ENCODE results near the gene HDLBP. TPM values are rescaled to one million over a fixed set of nuclear protein-coding genes. Genes with fewer than 3 reads are reported as not detected.

Gene HDLBP
- total RNA-seq, 5 donors from 2014 or later (not counting 1 experiment from before 2014, with no cell fraction given): 130 to 184 (median 148) TPM

- H3K27me3 Mint-ChIP-seq: no peaks in the 10 kb centered on the region
- no peak for ATAC-seq (replicated peaks in 1 of 4)
- 17% methylated on average over 3 of the region's 4 CpGs for WGBS (ENCODE audit: insufficient coverage)
Measured at GRCh38 chr2:241204490-241204889, 111.0 kb downstream of the HDLBP start.

GRCh38 chr2:241204010-241204384 is 111.5 kb downstream of the HDLBP start:
- POLR2A ChIA-PET: no interaction called here
- H3K4me1 Mint-ChIP-seq: no peaks in the 10 kb centered on the region
- WGBS (ENCODE audit: insufficient coverage): 92% methylated on average over 10 of the region's 10 CpGs
- no peak overlapping the region for H3K27ac Mint-ChIP-seq
- no peaks in the 10 kb centered on the region for H3K9me3 ChIP-seq
- H3K27me3 ChIP-seq (replicated peaks in 1 of 2; ENCODE audit: control insufficient read depth in 2 of 2, extremely low read depth in 1 of 2, insufficient read depth in 2 of 2, low read length in 1 of 2): peaks cover 0 to 4% of the 10 kb centered on the region in 2 experiments
- no peak overlapping the region for H3K4me3 ChIP-seq (ENCODE audit: control insufficient read depth in 1 of 2, extremely low read depth in 1 of 2, low read length in 1 of 2)
- H3K27me3 Mint-ChIP-seq: no peaks in the 10 kb centered on the region
- H3K36me3 Mint-ChIP-seq: no peaks in the 10 kb centered on the region
- DNase-seq: no peak
- no peak overlapping the region for H3K27ac ChIP-seq (ENCODE audit: low read length)
- CTCF ChIA-PET: no interaction called here
- no peaks in the 10 kb centered on the region for H3K36me3 ChIP-seq (ENCODE audit: control insufficient read depth in 2 of 2, extremely low read depth in 1 of 2, insufficient read depth in 1 of 2, low read length in 1 of 2)
- H3K9me3 Mint-ChIP-seq: no peaks in the 10 kb centered on the region
- no peak overlapping the region for H3K4me3 Mint-ChIP-seq
- no peak for ATAC-seq (replicated peaks in 1 of 4)
- H3K4me1 ChIP-seq (ENCODE audit: control insufficient read depth in 1 of 2, extremely low read depth in 1 of 2, insufficient read depth in 2 of 2, low read length in 2 of 2): no peaks in the 10 kb centered on the region

More at GRCh38 chr2:241204490-241204889, 111.0 kb downstream of the HDLBP start:
- Histone ChIP-seq H3K27me3 (replicated peaks in 1 of 2; ENCODE audit: control insufficient read depth in 2 of 2, extremely low read depth in 1 of 2, insufficient read depth in 2 of 2, low read length in 1 of 2) (peaks cover 0 to 4% of the 10 kb centered on the region in 2 experiments), H3K4me1 (ENCODE audit: control insufficient read depth in 1 of 2, extremely low read depth in 1 of 2, insufficient read depth in 2 of 2, low read length in 2 of 2) (no peaks in the 10 kb centered on the region), H3K4me3 (ENCODE audit: control insufficient read depth in 1 of 2, extremely low read depth in 1 of 2, low read length in 1 of 2) (no peak overlapping the region), H3K9me3 (no peaks in the 10 kb centered on the region), H3K27ac (ENCODE audit: low read length) (no peak overlapping the region), H3K36me3 (ENCODE audit: control insufficient read depth in 2 of 2, extremely low read depth in 1 of 2, insufficient read depth in 1 of 2, low read length in 1 of 2) (no peaks in the 10 kb centered on the region)
- ChIA-PET CTCF (no interaction called here), POLR2A (no interaction called here)
- no peak for DNase-seq
- no peak overlapping the region for H3K27ac Mint-ChIP-seq
- H3K36me3 Mint-ChIP-seq: no peaks in the 10 kb centered on the region
- H3K9me3 Mint-ChIP-seq: no peaks in the 10 kb centered on the region
- H3K4me1 Mint-ChIP-seq: no peaks in the 10 kb centered on the region
- H3K4me3 Mint-ChIP-seq: no peak overlapping the region

GRCh38 chr2:241203218-241204009 is 112.1 kb downstream of the HDLBP start:
- H3K27me3 Mint-ChIP-seq: no peaks in the 10 kb centered on the region
- no peaks in the 10 kb centered on the region for H3K9me3 ChIP-seq
- 91% methylated on average over 24 of the region's 27 CpGs for WGBS (ENCODE audit: insufficient coverage)

GRCh38 chr2:241202681-241203080 is 112.8 kb downstream of the HDLBP start:
- ATAC-seq (replicated peaks in 1 of 4): no peak
- WGBS (ENCODE audit: insufficient coverage): 88% methylated on average over 5 of the region's 9 CpGs
- Mint-ChIP-seq H3K36me3 (no peaks in the 10 kb centered on the region), H3K9me3 (no peaks in the 10 kb centered on the region), H3K27ac (no peak overlapping the region), H3K4me1 (no peaks in the 10 kb centered on the region), H3K4me3 (no peak overlapping the region), H3K27me3 (no peaks in the 10 kb centered on the region)
- Histone ChIP-seq H3K4me1 (ENCODE audit: control insufficient read depth in 1 of 2, extremely low read depth in 1 of 2, insufficient read depth in 2 of 2, low read length in 2 of 2) (no peaks in the 10 kb centered on the region), H3K4me3 (ENCODE audit: control insufficient read depth in 1 of 2, extremely low read depth in 1 of 2, low read length in 1 of 2) (no peak overlapping the region), H3K9me3 (no peaks in the 10 kb centered on the region), H3K36me3 (ENCODE audit: control insufficient read depth in 2 of 2, extremely low read depth in 1 of 2, insufficient read depth in 1 of 2, low read length in 1 of 2) (no peaks in the 10 kb centered on the region), H3K27ac (ENCODE audit: low read length) (no peak overlapping the region), H3K27me3 (replicated peaks in 1 of 2; ENCODE audit: control insufficient read depth in 2 of 2, extremely low read depth in 1 of 2, insufficient read depth in 2 of 2, low read length in 1 of 2) (peaks cover 0 to 4% of the 10 kb centered on the region in 2 experiments)
- DNase-seq: no peak
- ChIA-PET POLR2A (no interaction called here), CTCF (no interaction called here)

More at GRCh38 chr2:241203218-241204009, 112.1 kb downstream of the HDLBP start:
- ATAC-seq (replicated peaks in 1 of 4) (no peak), DNase-seq (no peak)
- H3K9me3 Mint-ChIP-seq: no peaks in the 10 kb centered on the region
- peaks cover 0 to 4% of the 10 kb centered on the region in 2 experiments for H3K27me3 ChIP-seq (replicated peaks in 1 of 2; ENCODE audit: control insufficient read depth in 2 of 2, extremely low read depth in 1 of 2, insufficient read depth in 2 of 2, low read length in 1 of 2)
- H3K4me3 ChIP-seq (ENCODE audit: control insufficient read depth in 1 of 2, extremely low read depth in 1 of 2, low read length in 1 of 2): no peak overlapping the region
- POLR2A ChIA-PET: no interaction called here
- H3K4me1 Mint-ChIP-seq: no peaks in the 10 kb centered on the region
- CTCF ChIA-PET: no interaction called here
- H3K36me3 Mint-ChIP-seq: no peaks in the 10 kb centered on the region
- H3K27ac ChIP-seq (ENCODE audit: low read length): no peak overlapping the region
- H3K36me3 ChIP-seq (ENCODE audit: control insufficient read depth in 2 of 2, extremely low read depth in 1 of 2, insufficient read depth in 1 of 2, low read length in 1 of 2): no peaks in the 10 kb centered on the region
- H3K4me1 ChIP-seq (ENCODE audit: control insufficient read depth in 1 of 2, extremely low read depth in 1 of 2, insufficient read depth in 2 of 2, low read length in 2 of 2): no peaks in the 10 kb centered on the region
- H3K4me3 Mint-ChIP-seq: no peak overlapping the region
- H3K27ac Mint-ChIP-seq: no peak overlapping the region

- no peak overlapping the region for H3K4me3 Mint-ChIP-seq
- WGBS (ENCODE audit: insufficient coverage): 92% methylated on average over 15 of the region's 15 CpGs
Measured at GRCh38 chr2:241202268-241202585, 113.2 kb downstream of the HDLBP start.

GRCh38 chr2:241201445-241202267 is 113.8 kb downstream of the HDLBP start:
- Histone ChIP-seq H3K4me1 (ENCODE audit: control insufficient read depth in 1 of 2, extremely low read depth in 1 of 2, insufficient read depth in 2 of 2, low read length in 2 of 2) (no peaks in the 10 kb centered on the region), H3K4me3 (ENCODE audit: control insufficient read depth in 1 of 2, extremely low read depth in 1 of 2, low read length in 1 of 2) (no peak overlapping the region), H3K27me3 (replicated peaks in 1 of 2; ENCODE audit: control insufficient read depth in 2 of 2, extremely low read depth in 1 of 2, insufficient read depth in 2 of 2, low read length in 1 of 2) (peaks cover 0 to 4% of the 10 kb centered on the region in 2 experiments), H3K36me3 (ENCODE audit: control insufficient read depth in 2 of 2, extremely low read depth in 1 of 2, insufficient read depth in 1 of 2, low read length in 1 of 2) (no peaks in the 10 kb centered on the region), H3K9me3 (no peaks in the 10 kb centered on the region), H3K27ac (ENCODE audit: low read length) (no peak overlapping the region)
- ChIA-PET CTCF (no interaction called here), POLR2A (no interaction called here)
- Mint-ChIP-seq H3K27me3 (no peaks in the 10 kb centered on the region), H3K9me3 (no peaks in the 10 kb centered on the region), H3K4me3 (no peak overlapping the region), H3K36me3 (no peaks in the 10 kb centered on the region), H3K27ac (no peak overlapping the region), H3K4me1 (no peaks in the 10 kb centered on the region)
- WGBS (ENCODE audit: insufficient coverage): 88% methylated on average over 23 of the region's 24 CpGs
- ATAC-seq (replicated peaks in 1 of 4): no peak
- no peak for DNase-seq

More at GRCh38 chr2:241202268-241202585, 113.2 kb downstream of the HDLBP start:
- Mint-ChIP-seq H3K36me3 (no peaks in the 10 kb centered on the region), H3K4me1 (no peaks in the 10 kb centered on the region), H3K27ac (no peak overlapping the region), H3K9me3 (no peaks in the 10 kb centered on the region), H3K27me3 (no peaks in the 10 kb centered on the region)
- no peak for DNase-seq
- POLR2A ChIA-PET: no interaction called here
- Histone ChIP-seq H3K4me1 (ENCODE audit: control insufficient read depth in 1 of 2, extremely low read depth in 1 of 2, insufficient read depth in 2 of 2, low read length in 2 of 2) (no peaks in the 10 kb centered on the region), H3K4me3 (ENCODE audit: control insufficient read depth in 1 of 2, extremely low read depth in 1 of 2, low read length in 1 of 2) (no peak overlapping the region), H3K27ac (ENCODE audit: low read length) (no peak overlapping the region), H3K9me3 (no peaks in the 10 kb centered on the region), H3K27me3 (replicated peaks in 1 of 2; ENCODE audit: control insufficient read depth in 2 of 2, extremely low read depth in 1 of 2, insufficient read depth in 2 of 2, low read length in 1 of 2) (peaks cover 0 to 4% of the 10 kb centered on the region in 2 experiments), H3K36me3 (ENCODE audit: control insufficient read depth in 2 of 2, extremely low read depth in 1 of 2, insufficient read depth in 1 of 2, low read length in 1 of 2) (no peaks in the 10 kb centered on the region)
- no peak for ATAC-seq (replicated peaks in 1 of 4)
- CTCF ChIA-PET: no interaction called here
